SHP77 treated with DMSO at 0.1 percent for 48 hours (cell line): ENCODE measurements around the gene ZNRF2.

Experiments used
- DNase-seq: peaks from one replicate; lab custom pipeline; 2025; lab: John Stamatoyannopoulos, UW

The ZNRF2 gene

GRCh38 chr7:30412782-30413504, 128.5 kb downstream of the ZNRF2 start:
- peak; percentile 63 for DNase-seq

- no peak for DNase-seq
Observed at GRCh38 chr7:30413864-30414263, 129.5 kb downstream of the ZNRF2 start.
